ENCODE data around the gene COMTD1.
"Not testable (repeated sequence)": the region's sequence is repeated elsewhere in the genome, so short reads cannot be mapped to it uniquely, and the experiment has no call there.

COMTD1 gene

GRCh38 chr10:75195035-75195763, 40.6 kb downstream of the COMTD1 start:
- no peak for DNase-seq (ENCODE audit: low read depth in 1 of 2, low spot score in 1 of 2)

- not testable (repeated sequence) for DNase-seq (ENCODE audit: low read depth in 1 of 2, low spot score in 1 of 2)
Measured at GRCh38 chr10:75194625-75195024, 41.1 kb downstream of the COMTD1 start.

DNA sequence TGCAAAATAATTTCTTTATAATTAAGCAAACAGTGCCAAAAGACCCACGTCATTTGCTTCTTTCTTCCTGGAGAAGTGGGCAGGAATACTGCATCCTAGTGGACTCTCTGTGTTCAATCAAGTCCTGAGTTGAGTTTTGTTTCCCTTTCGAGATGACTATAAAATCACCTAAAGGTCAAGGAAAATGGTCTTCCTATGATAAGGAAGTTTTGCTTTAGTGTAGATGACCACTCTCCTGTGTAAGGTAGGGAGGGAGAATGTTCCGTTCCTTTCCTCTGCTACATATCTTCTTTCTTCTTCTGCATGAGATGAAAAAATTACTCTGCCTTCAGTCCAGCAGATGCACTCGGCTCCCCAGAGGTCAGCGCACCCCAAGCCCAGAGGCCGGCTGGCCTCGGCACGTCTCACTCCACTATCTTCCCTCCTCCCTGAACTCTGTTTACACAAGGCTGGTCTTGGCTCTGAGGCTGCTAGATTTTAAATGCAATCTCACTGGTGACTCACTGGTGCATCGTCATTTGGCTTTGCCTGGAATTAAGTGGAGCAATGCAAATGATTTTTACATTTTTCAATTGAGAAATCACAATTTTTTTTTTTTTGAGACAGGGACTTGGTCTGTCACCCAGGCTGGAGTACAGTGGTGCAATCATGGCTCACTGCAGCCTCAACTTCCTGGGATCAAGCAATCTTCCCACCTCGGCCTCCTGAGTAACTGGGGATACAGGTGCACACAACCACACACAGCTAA, 43.8 kb downstream of the COMTD1 start:
- DNase-seq (ENCODE audit: low read depth in 1 of 2, low spot score in 1 of 2) = no peak

- no peak for DNase-seq (ENCODE audit: low read depth in 1 of 2, low spot score in 1 of 2)
Measured at GRCh38 chr10:75189266-75190096, 46.3 kb downstream of the COMTD1 start.

DNA sequence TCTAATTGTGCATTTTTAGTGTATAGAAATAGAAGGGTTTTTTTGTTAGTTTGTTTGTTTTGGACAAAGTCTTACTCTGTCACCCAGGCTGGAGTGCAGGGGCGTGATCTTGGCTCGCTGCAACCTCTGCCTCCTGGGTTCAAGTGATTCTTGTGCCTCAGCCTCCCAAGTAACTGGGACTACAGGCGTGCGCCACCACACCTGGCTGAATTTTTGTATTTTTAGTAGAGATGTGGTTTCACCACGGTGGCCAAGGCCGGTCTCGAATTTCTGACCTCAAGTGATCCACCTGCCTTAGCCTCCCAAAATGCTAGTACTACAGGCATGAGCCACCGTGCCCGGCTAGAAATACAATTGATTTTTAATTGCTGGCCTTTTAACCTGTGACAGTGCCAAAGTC, 47.2 kb downstream of the COMTD1 start:
- DNase-seq (ENCODE audit: low read depth in 1 of 2, low spot score in 1 of 2) = not testable (repeated sequence)

DNA sequence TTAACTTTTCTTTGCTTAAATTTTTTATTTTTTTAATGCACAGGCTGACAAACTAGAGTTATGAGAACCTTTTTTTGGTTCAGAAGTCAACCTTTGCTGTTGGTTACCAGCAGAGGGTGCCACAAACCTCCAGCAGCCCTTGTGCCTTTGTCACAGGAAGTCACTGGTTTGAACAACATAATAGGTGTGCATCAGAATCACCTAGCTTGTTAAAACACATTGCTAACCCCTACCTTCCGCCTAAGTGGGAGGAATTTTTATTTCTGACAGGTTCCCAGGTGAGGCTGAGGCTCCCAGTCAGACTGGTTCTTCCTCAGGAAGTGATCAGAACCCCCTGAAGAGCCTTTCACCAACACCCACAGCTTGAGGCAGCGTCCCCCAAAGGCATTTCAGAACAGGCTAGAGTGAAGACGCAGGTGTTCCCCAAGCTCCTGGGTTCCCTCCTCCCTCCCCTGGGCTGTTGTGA, 47.8 kb downstream of the COMTD1 start:
- DNase-seq (ENCODE audit: low read depth in 1 of 2, low spot score in 1 of 2) = peak; percentile 22 to 54

DNA sequence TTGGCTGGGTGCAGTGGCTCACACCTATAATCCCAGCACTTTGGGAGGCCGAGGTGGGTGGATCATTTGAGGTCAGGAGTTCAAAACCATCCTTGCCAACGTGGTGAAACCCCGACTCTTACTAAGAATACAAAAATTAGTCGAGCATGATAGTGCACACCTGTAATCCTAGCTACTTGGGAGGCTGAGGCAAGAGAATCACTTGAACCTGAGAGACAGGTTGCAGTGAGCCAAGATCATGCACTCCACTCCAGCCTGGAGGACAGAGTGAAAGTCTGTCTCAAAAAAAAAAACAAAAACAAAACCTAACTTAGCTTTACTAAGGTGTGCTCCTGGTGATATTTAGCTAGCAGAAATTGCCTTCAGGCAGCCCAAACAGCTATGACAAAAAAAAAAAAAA, 49.4 kb downstream of the COMTD1 start:
- DNase-seq (ENCODE audit: low read depth in 1 of 2, low spot score in 1 of 2) = no peak
